Loucy (cell line): ENCODE data around the gene HECA.

Experiments used
- CTCF ChIP-seq: fragments of 200-600 bp; sonication (generic); conservative IDR thresholded peaks from 2 replicates; pipeline ENCODE4 v1.5.1; 2014; ENCODE audit warnings: mild to moderate bottlenecking, antibody characterized with exemption, low read length
- EZH2phosphoT487 ChIP-seq: fragments of 200-600 bp; IDR thresholded peaks from 2 replicates; pipeline ENCODE4 v1.6.1; 2018; ENCODE audit warnings: antibody characterized with exemption, mild to moderate bottlenecking, moderate library complexity, borderline replicate concordance

GRCh38 chr6:139173172-139173571 is 38.3 kb downstream of the HECA start:
- TF ChIP-seq CTCF (peak; percentile 63), EZH2phosphoT487 (no peak)
